Measurements from ENCODE around the gene MAN2B2.

Gene MAN2B2

GRCh38 chr4:6632125-6632524 lies 57.1 kb downstream of the MAN2B2 start:
- no peak for DNase-seq (ENCODE audit: low read depth)
- no peak overlapping the region for H3K4me3 ChIP-seq (ENCODE audit: low read length)
- TF ChIP-seq CTCF (conservative IDR thresholded peaks at IDR 0.05; ENCODE audit: low read length), result no peak

GRCh38 chr4:6633091-6633906 lies 58.3 kb downstream of the MAN2B2 start:
- DNase-seq (ENCODE audit: low read depth), result peak; percentile 63
- no peak for TF ChIP-seq CTCF (conservative IDR thresholded peaks at IDR 0.05; ENCODE audit: low read length)
- no peak overlapping the region for H3K4me3 ChIP-seq (ENCODE audit: low read length)

GRCh38 chr4:6634746-6635145 lies 59.8 kb downstream of the MAN2B2 start:
- no peak for TF ChIP-seq CTCF (conservative IDR thresholded peaks at IDR 0.05; ENCODE audit: low read length)
- DNase-seq (ENCODE audit: low read depth), result no peak
- no peak overlapping the region for H3K4me3 ChIP-seq (ENCODE audit: low read length)

- no peak for TF ChIP-seq CTCF (conservative IDR thresholded peaks at IDR 0.05; ENCODE audit: low read length)
- no peak overlapping the region for H3K4me3 ChIP-seq (ENCODE audit: low read length)
- no peak for DNase-seq (ENCODE audit: low read depth)
Measured at GRCh38 chr4:6639137-6639680, 64.2 kb downstream of the MAN2B2 start.

GRCh38 chr4:6640292-6641163 lies 65.5 kb downstream of the MAN2B2 start, which contains the start of gene MRFAP1:
MRFAP1 (plus strand) TSS chr4:6640685; CDS start chr4:6640863, 178 bp downstream.
- DNase-seq (ENCODE audit: low read depth), result peak; percentile 94
- TF ChIP-seq CTCF (conservative IDR thresholded peaks at IDR 0.05; ENCODE audit: low read length), result no peak
- peak within 1 kb of the TSS; percentile 76 for H3K4me3 ChIP-seq (ENCODE audit: low read length)

GRCh38 chr4:6641164-6641970 lies 66.4 kb downstream of the MAN2B2 start:
- no peak for TF ChIP-seq CTCF (conservative IDR thresholded peaks at IDR 0.05; ENCODE audit: low read length)
- peak overlapping the region; percentile 76 for H3K4me3 ChIP-seq (ENCODE audit: low read length)
- DNase-seq (ENCODE audit: low read depth), result peak; percentile 42
